Mesenteric fat pad (tissue), 1 donor: Measurements from ENCODE around the gene HAUS5. TPM values are rescaled to one million over a fixed set of nuclear protein-coding genes. Genes with fewer than 3 reads are reported as not detected.
A peak's percentile ranks its signal among the peaks of the same experiment; 100 is the strongest.
"Not testable (repeated sequence)": the region's sequence is repeated elsewhere in the genome, so short reads cannot be mapped to it uniquely, and the experiment has no call there.

Source experiments
- DNase-seq: peaks from one replicate; pipeline ENCODE4 v3.0.0-alpha.2; 2020; ENCODE audit warnings: low spot score
- total RNA-seq: library from RNA; stranded (reverse); fragmentation: NEBNext Ultra II Directional; extraction: Animal tissue kit (Norgen Biotek cat#: 25700); gene quantifications from one replicate; pipeline ENCODE4 v1.2.1, GENCODE V29; 2021
- donor health status: DM: yes; HTN: yes; CAD: no.

HAUS5 gene
- total RNA-seq, 1 donor from 2014 or later = 6.4 TPM

GRCh38 chr19:35642312-35642711, 29.8 kb downstream of the HAUS5 start:
- no peak for DNase-seq

- DNase-seq = no peak
These were observed 30.3 kb downstream of the HAUS5 start for GRCh38 chr19:35642798-35643254.

GRCh38 chr19:35643255-35644205, 31.0 kb downstream of the HAUS5 start:
- peak; percentile 97 for DNase-seq

GRCh38 chr19:35644206-35644986, 31.9 kb downstream of the HAUS5 start:
- DNase-seq = peak; percentile 98

GRCh38 chr19:35644987-35645679, 32.6 kb downstream of the HAUS5 start:
- DNase-seq = no peak

GRCh38 chr19:35645680-35646511, 33.4 kb downstream of the HAUS5 start:
- no peak for DNase-seq

- peak; percentile 94 for DNase-seq
These were observed 35.8 kb downstream of the HAUS5 start, which contains the start of gene COX6B1 for GRCh38 chr19:35648017-35648961. Gene COX6B1, plus strand, starts transcription at chr19:35648323. Its CDS starts 2,921 bp downstream, at chr19:35651244.

- DNase-seq = no peak
These were observed 38.0 kb downstream of the HAUS5 start for GRCh38 chr19:35650581-35650980.

GRCh38 chr19:35654828-35655227, 42.3 kb downstream of the HAUS5 start:
- DNase-seq = not testable (repeated sequence)

GRCh38 chr19:35655600-35655999, 43.1 kb downstream of the HAUS5 start:
- DNase-seq = no peak

GRCh38 chr19:35656700-35657099, 44.2 kb downstream of the HAUS5 start:
- DNase-seq = no peak

- no peak for DNase-seq
These were observed 45.6 kb downstream of the HAUS5 start for GRCh38 chr19:35657904-35658700.

- DNase-seq = no peak
These were observed 49.4 kb downstream of the HAUS5 start for GRCh38 chr19:35661995-35662340.

GRCh38 chr19:35663981-35664380, 51.4 kb downstream of the HAUS5 start:
- no peak for DNase-seq

- DNase-seq = no peak
These were observed 52.6 kb downstream of the HAUS5 start for GRCh38 chr19:35665157-35665556.

GRCh38 chr19:35665604-35666003, 53.1 kb downstream of the HAUS5 start:
- no peak for DNase-seq

GRCh38 chr19:35666251-35666913, 53.8 kb downstream of the HAUS5 start, which contains the start of gene UPK1A:
Gene UPK1A, plus strand, starts transcription at chr19:35666517. Its CDS starts 296 bp downstream, at chr19:35666813.
- DNase-seq = no peak

GRCh38 chr19:35669566-35669965, 57.0 kb downstream of the HAUS5 start:
- no peak for DNase-seq
